NB4 (cell line): Measurements from ENCODE around the gene EHF.

Experiments
- DNase-seq: peaks from one replicate; pipeline ENCODE4 v3.0.0; 2010; ENCODE audit warnings: low read depth
- H3K4me3 ChIP-seq: one replicate; pipeline ENCODE4 v1.5.1; 2011; ENCODE audit warnings: mild to moderate bottlenecking, low read depth, low read length, moderate library complexity
- CTCF ChIP-seq: IDR thresholded peaks from one replicate; pipeline ENCODE4 v1.5.1; 2012; ENCODE audit warnings: low read depth, low read length
- MAX ChIP-seq: IDR thresholded peaks from 2 replicates; pipeline ENCODE4 v1.6.1; 2011; ENCODE audit warnings: low read depth, low read length
- MYC ChIP-seq: IDR thresholded peaks from 2 replicates; pipeline ENCODE4 v1.6.1; 2011; ENCODE audit warnings: low read depth, low read length
- POLR2A ChIP-seq: IDR thresholded peaks from 2 replicates; pipeline ENCODE4 v1.6.1; 2011; ENCODE audit warnings: mild to moderate bottlenecking; ENCODE audit not compliant: insufficient read length; ENCODE audit errors: extremely low read depth

Gene EHF

GRCh38 chr11:34642001-34642554 is 21.2 kb downstream of the EHF start:
- TF ChIP-seq MYC = no peak
- no peak overlapping the region for H3K4me3 ChIP-seq
- DNase-seq = no peak

GRCh38 chr11:34642873-34643272 is 22.0 kb downstream of the EHF start:
- no peak for TF ChIP-seq MYC
- no peak for TF ChIP-seq POLR2A
- no peak for TF ChIP-seq MAX
- no peak for TF ChIP-seq CTCF
- DNase-seq = no peak
- no peak overlapping the region for H3K4me3 ChIP-seq

- DNase-seq = no peak
- TF ChIP-seq POLR2A (no peak), MYC (no peak), CTCF (no peak), MAX (no peak)
- H3K4me3 ChIP-seq = no peak overlapping the region
Observed at GRCh38 chr11:34643311-34643710, 22.4 kb downstream of the EHF start.

- DNase-seq = no peak
- no peak for TF ChIP-seq POLR2A
- TF ChIP-seq CTCF = no peak
- TF ChIP-seq MAX = no peak
- TF ChIP-seq MYC = no peak
- H3K4me3 ChIP-seq = no peak overlapping the region
Observed at GRCh38 chr11:34643846-34644245, 23.0 kb downstream of the EHF start.

- DNase-seq = no peak
- no peak overlapping the region for H3K4me3 ChIP-seq
- TF ChIP-seq CTCF = no peak
- no peak for TF ChIP-seq MYC
- no peak for TF ChIP-seq MAX
- no peak for TF ChIP-seq POLR2A
Observed at GRCh38 chr11:34644669-34645406, 23.9 kb downstream of the EHF start.

GRCh38 chr11:34646431-34646830 is 25.5 kb downstream of the EHF start:
- TF ChIP-seq MYC = no peak
- TF ChIP-seq CTCF = no peak
- no peak for TF ChIP-seq MAX
- no peak for TF ChIP-seq POLR2A
- DNase-seq = no peak
- H3K4me3 ChIP-seq = no peak overlapping the region
